IMR-90 (cell line): ENCODE measurements around the gene DSE. TPM values are rescaled to one million over a fixed set of nuclear protein-coding genes. Genes with fewer than 3 reads are reported as not detected.

Source experiments
- ATAC-seq: fragments of 200-7000 bp; cut with Tn5 transposase; 2 replicates; pipeline ENCODE4 v1.9.1; 2020; ENCODE audit warnings: low read depth, mild to moderate bottlenecking, moderate library complexity
- BruUV-seq: library from RNA; stranded (reverse); fragments of 400-500 nt; replicated peaks from 2 replicates; lab custom pipeline; 2021; lab: Mats Ljungman, UMichigan
- CTCF ChIA-PET: fragments of 300-600 bp; formaldehyde crosslinking; extraction: SDS; loops from one replicate; lab custom pipeline; 2021; ENCODE audit warnings: antibody characterized with exemption; lab: Yijun Ruan, JAX
- POLR2A ChIA-PET: fragments of 300-600 bp; sonication (Branson Sonifier 250); formaldehyde crosslinking; loops from one replicate; lab custom pipeline; 2022; ENCODE audit warnings: antibody characterized with exemption; ENCODE audit not compliant: unreplicated experiment; lab: Charles Lee
- DNase-seq: peaks from one replicate; pipeline ENCODE4 v3.0.0; 2013
- H2AFZ ChIP-seq: replicated peaks from 2 replicates; pipeline ENCODE3; 2013; ENCODE audit warnings: low read length, mild to moderate bottlenecking; ENCODE audit not compliant: poor library complexity
- H2AK5ac ChIP-seq: 2 replicates; pipeline ENCODE4 v1.6.1; 2013; ENCODE audit warnings: low read depth, low read length, inconsistent platforms
- H2AK9ac ChIP-seq: replicated peaks from 2 replicates; pipeline ENCODE3; 2013; ENCODE audit warnings: mild to moderate bottlenecking, low read depth, low read length, moderate library complexity; ENCODE audit not compliant: poor library complexity
- H2BK120ac ChIP-seq: 2 replicates; pipeline ENCODE4 v1.6.1; 2013; ENCODE audit warnings: low read depth, low read length, inconsistent platforms
- H2BK15ac ChIP-seq: 3 replicates; pipeline ENCODE4 v1.6.1; 2013; ENCODE audit warnings: low read depth, low read length, inconsistent platforms
- H2BK20ac ChIP-seq: 2 replicates; pipeline ENCODE4 v1.6.1; 2013; ENCODE audit warnings: low read depth, mild to moderate bottlenecking, inconsistent platforms, low read length, moderate library complexity
- H2BK5ac ChIP-seq: 2 replicates; pipeline ENCODE4 v1.6.1; 2013; ENCODE audit warnings: mild to moderate bottlenecking, low read depth, low read length, inconsistent platforms; ENCODE audit not compliant: poor library complexity, severe bottlenecking
- H3K14ac ChIP-seq: replicated peaks from 2 replicates; pipeline ENCODE4 v1.6.1; 2013; ENCODE audit warnings: low read depth, low read length, inconsistent platforms
- H3K18ac ChIP-seq: 2 replicates; pipeline ENCODE4 v1.6.1; 2013; ENCODE audit warnings: low read depth, low read length, control low read depth
- H3K23ac ChIP-seq: 2 replicates; pipeline ENCODE4 v1.6.1; 2013; ENCODE audit warnings: low read depth, low read length, inconsistent platforms
- H3K27ac ChIP-seq: 2 replicates; pipeline ENCODE4 v1.5.1; 2013; ENCODE audit warnings: mild to moderate bottlenecking, control low read depth, low read length; ENCODE audit not compliant: insufficient read depth
- H3K27me3 ChIP-seq: 2 replicates; pipeline ENCODE4 v1.6.1; 2013; ENCODE audit warnings: low read length; ENCODE audit not compliant: control insufficient read depth, insufficient read depth
- H3K36me3 ChIP-seq: 2 replicates; pipeline ENCODE4 v1.6.1; 2013; ENCODE audit warnings: low read length, mixed read lengths; ENCODE audit not compliant: control insufficient read depth, insufficient read depth
- H3K4ac ChIP-seq: 2 replicates; pipeline ENCODE4 v1.6.1; 2013; ENCODE audit warnings: low read depth, low read length, inconsistent platforms
- H3K4me1 ChIP-seq: 2 replicates; pipeline ENCODE4 v1.6.1; 2013; ENCODE audit warnings: low read length, mixed read lengths; ENCODE audit not compliant: control insufficient read depth, insufficient read depth
- H3K4me2 ChIP-seq: 2 replicates; pipeline ENCODE4 v1.6.1; 2013; ENCODE audit warnings: low read depth, mild to moderate bottlenecking, control low read depth, low read length, moderate library complexity
- H3K4me3 ChIP-seq: 2 replicates; pipeline ENCODE4 v1.5.1; 2013; ENCODE audit warnings: low read depth, mild to moderate bottlenecking, control low read depth, low read length, moderate library complexity; ENCODE audit not compliant: insufficient read depth
- H3K56ac ChIP-seq: 2 replicates; pipeline ENCODE4 v1.6.1; 2013; ENCODE audit warnings: low read length, inconsistent platforms; ENCODE audit not compliant: insufficient read depth; ENCODE audit errors: extremely low read depth
- H3K79me1 ChIP-seq, 2 experiments: 2 replicates each; pipeline ENCODE4 v1.6.1; 2013; ENCODE audit warnings: low read length in 2 of 2, inconsistent platforms in 1 of 2, low read depth in 1 of 2
- H3K9ac ChIP-seq: 2 replicates; pipeline ENCODE4 v1.6.1; 2013; ENCODE audit warnings: low read depth, low read length, control low read depth
- H3K9me1 ChIP-seq: 2 replicates; pipeline ENCODE4 v1.6.1; 2013; ENCODE audit warnings: low read length, inconsistent platforms; ENCODE audit not compliant: insufficient read depth
- H3K9me3 ChIP-seq: 2 replicates; pipeline ENCODE4 v1.6.1; 2013; ENCODE audit warnings: low read length; ENCODE audit not compliant: control insufficient read depth, insufficient read depth
- H4K20me1 ChIP-seq: 2 replicates; pipeline ENCODE4 v1.6.1; 2013; ENCODE audit warnings: low read length, inconsistent platforms; ENCODE audit not compliant: insufficient read depth
- H4K5ac ChIP-seq: 2 replicates; pipeline ENCODE4 v1.6.1; 2013; ENCODE audit warnings: mild to moderate bottlenecking, low read depth, low read length, control low read depth
- H4K8ac ChIP-seq, 2 experiments: 2 replicates each; pipeline ENCODE4 v1.6.1; 2013; ENCODE audit warnings: low read depth in 2 of 2, low read length in 2 of 2, control low read depth in 1 of 2, inconsistent platforms in 1 of 2
- H4K91ac ChIP-seq: 2 replicates; pipeline ENCODE4 v1.6.1; 2013; ENCODE audit warnings: low read depth, low read length, inconsistent platforms; ENCODE audit not compliant: insufficient read depth
- BHLHE40 ChIP-seq: fragments of 150-350 bp; IDR thresholded peaks from 2 replicates; pipeline ENCODE4 v1.6.1; 2016; ENCODE audit warnings: mild to moderate bottlenecking, low read depth, low read length
- CEBPB ChIP-seq: IDR thresholded peaks from 2 replicates; pipeline ENCODE4 v1.6.1; 2012; ENCODE audit warnings: low read depth, low read length, improper control_type of control experiment
- CHD1 ChIP-seq: IDR thresholded peaks from 2 replicates; pipeline ENCODE4 v1.6.1; 2012; ENCODE audit warnings: low read depth, low read length, improper control_type of control experiment
- CTCF ChIP-seq: conservative IDR thresholded peaks from 2 replicates; pipeline ENCODE4 v1.5.1; 2012; ENCODE audit warnings: mild to moderate bottlenecking, low read depth, low read length, improper control_type of control experiment
- ELK1 ChIP-seq: fragments of 150-350 bp; IDR thresholded peaks from 2 replicates; pipeline ENCODE4 v1.6.1; 2016; ENCODE audit warnings: low read depth, mild to moderate bottlenecking, low read length, moderate library complexity, borderline replicate concordance
- FOS ChIP-seq: fragments of 150-350 bp; IDR thresholded peaks from 2 replicates; pipeline ENCODE4 v1.6.1; 2016; ENCODE audit warnings: low read depth, low read length
- MAFK ChIP-seq: IDR thresholded peaks from 2 replicates; pipeline ENCODE4 v1.6.1; 2012; ENCODE audit warnings: low read depth, low read length, improper control_type of control experiment
- MXI1 ChIP-seq: IDR thresholded peaks from 2 replicates; pipeline ENCODE4 v1.6.1; 2012; ENCODE audit warnings: low read depth, mild to moderate bottlenecking, low read length, moderate library complexity, borderline replicate concordance
- NFE2L2 ChIP-seq: fragments of 150-350 bp; IDR thresholded peaks from 2 replicates; pipeline ENCODE4 v1.6.1; 2016; ENCODE audit warnings: low read depth, mild to moderate bottlenecking, low read length
- POLR2A ChIP-seq: IDR thresholded peaks from 2 replicates; pipeline ENCODE4 v1.6.1; 2012; ENCODE audit warnings: mild to moderate bottlenecking, low read depth, low read length
- RAD21 ChIP-seq: IDR thresholded peaks from 2 replicates; pipeline ENCODE4 v1.6.1; 2012; ENCODE audit warnings: low read length, improper control_type of control experiment
- RCOR1 ChIP-seq: IDR thresholded peaks from 2 replicates; pipeline ENCODE4 v1.6.1; 2012; ENCODE audit warnings: mild to moderate bottlenecking, low read length, improper control_type of control experiment; ENCODE audit not compliant: insufficient replicate concordance
- RFX5 ChIP-seq: IDR thresholded peaks from 2 replicates; pipeline ENCODE4 v1.8.0; 2012; ENCODE audit warnings: low read depth, mild to moderate bottlenecking, low read length, moderate library complexity
- SMC3 ChIP-seq: fragments of 150-350 bp; IDR thresholded peaks from 2 replicates; pipeline ENCODE4 v1.6.1; 2016; ENCODE audit warnings: low read depth, mild to moderate bottlenecking, antibody characterized with exemption, low read length, moderate library complexity
- USF2 ChIP-seq: fragments of 150-350 bp; IDR thresholded peaks from 2 replicates; pipeline ENCODE4 v1.6.1; 2017; ENCODE audit warnings: mild to moderate bottlenecking, antibody characterized with exemption, low read length, low read depth
- whole genome bisulfite sequencing, 2 experiments: methylation state at CpG; one replicate each; pipeline versions ENCODE4 v1.1.5 to v1.1.7; 2013; ENCODE audit warnings: missing lambda C conversion rate in 2 of 2; ENCODE audit not compliant: insufficient read length in 1 of 2; ENCODE audit errors: extremely low coverage in 2 of 2; 5-methylcytosine and 5-hydroxymethylcytosine counted together
- dilution Hi-C: fragments of 300-500 bp; cut with HindIII; formaldehyde crosslinking; loops from one replicate; pipeline ENCODE4 v1.14.3; 2018; ENCODE audit warnings: low sequenced_read_pairs; ENCODE audit not compliant: unreplicated experiment
- in situ Hi-C: fragments of 300-500 bp; cut with MboI; formaldehyde crosslinking; loops from 3 replicates; pipeline ENCODE4 v1.14.3; 2019; ENCODE audit warnings: low sequenced_read_pairs, inconsistent platforms, mixed read lengths
- intact Hi-C: fragments of 100-400 bp; cut with micrococcal nuclease; formaldehyde crosslinking; loops from 2 replicates; pipeline ENCODE4 v1.10.0; 2022
- polyA plus RNA-seq, 3 experiments: library from polyadenylated mRNA; depleted of rRNA; stranded (reverse); fragments of >200 nt; gene quantifications; 2 replicates each; pipeline ENCODE4 v1.2.3, GENCODE V29; 2012; ENCODE audit warnings: low replicate concordance in 1 of 3
- total RNA-seq: library from RNA; depleted of rRNA; stranded (reverse); fragments of >200 nt; gene quantifications from 2 replicates; pipeline ENCODE4 v1.2.3, GENCODE V29; 2012

Gene DSE
- total and polyA plus RNA-seq, 2 of the 4 experiments (the other 2 are of a cell fraction) = 48.0 to 154 TPM

- H4K8ac ChIP-seq = peak overlapping the region in 1 of 2 experiments; percentile 48; a peak in 1 of 4 replicates
- H3K9ac ChIP-seq = no peak overlapping the region
- H3K4me1 ChIP-seq = peaks cover 22% of the 10 kb centered on the region
- H3K56ac ChIP-seq = no peak overlapping the region
- H2BK5ac ChIP-seq = peak overlapping the region; percentile 74
- DNase-seq (peak; percentile 82), ATAC-seq (peak; percentile 54)
- dilution Hi-C loops (no loop called here), intact Hi-C loops (loop anchor here (5.0 kb wide), 1 partner anchor 127 kb away; the partner anchor contains the start of gene CALHM5), in situ Hi-C loops (no loop called here)
- H3K4me2 ChIP-seq = peak overlapping the region; percentile 53
- H3K9me3 ChIP-seq = no peaks in the 10 kb centered on the region
- peaks cover 40 to 76% of the 10 kb centered on the region in 2 experiments for H3K79me1 ChIP-seq
- H3K9me1 ChIP-seq = peaks cover 33% of the 10 kb centered on the region
- TF ChIP-seq SMC3 (no peak), MXI1 (no peak), RFX5 (no peak), POLR2A (no peak), NFE2L2 (no peak), FOS (no peak; the same call in 1 of the 2 replicates), CTCF (no peak), RAD21 (no peak), USF2 (no peak), ELK1 (no peak), BHLHE40 (no peak), MAFK (no peak), CEBPB (no peak), CHD1 (no peak), RCOR1 (no peak)
- ChIA-PET CTCF (no interaction called here), POLR2A (no interaction called here)
- H2AK9ac ChIP-seq = peak overlapping the region; percentile 0
- no CpG with 5 or more reads among the region's 1 CpG for WGBS, 2 experiments
- peak overlapping the region; percentile 45; the same call in 1 of the 3 replicates for H2BK15ac ChIP-seq
- no peaks in the 10 kb centered on the region for H3K27me3 ChIP-seq
- no peak overlapping the region for H3K4me3 ChIP-seq
- peak overlapping the region; percentile 55; the same call in 1 of the 2 replicates for H4K5ac ChIP-seq
- peaks cover 41% of the 10 kb centered on the region; the same call in 1 of the 2 replicates for H4K20me1 ChIP-seq
- peak overlapping the region; percentile 55; the same call in 1 of the 2 replicates for H3K23ac ChIP-seq
- H3K4ac ChIP-seq = peak overlapping the region; percentile 18; the same call in 1 of the 2 replicates
- H2BK120ac ChIP-seq = peak overlapping the region; percentile 13
- H2AK5ac ChIP-seq = peak overlapping the region; percentile 47
- 0 out of 2 replicates have a peak overlapping the region, but pooled peaks have one; percentile 15 for H3K27ac ChIP-seq
- no peak overlapping the region for H2BK20ac ChIP-seq
- H4K91ac ChIP-seq = peak overlapping the region; percentile 37; the same call in 1 of the 2 replicates
- no TSS peak for BruUV-seq
- H3K18ac ChIP-seq = peak overlapping the region; percentile 38; the same call in 1 of the 2 replicates
- no peak overlapping the region for H2AFZ ChIP-seq
- H3K36me3 ChIP-seq = no peaks in the 10 kb centered on the region
- H3K14ac ChIP-seq = peak overlapping the region; percentile 48; the same call in 1 of the 2 replicates
These were observed 14.7 kb downstream of the DSE start for GRCh38 chr6:116385459-116385802.
